ENCODE results near the gene RAD51C.
"Not testable (repeated sequence)": the region's sequence is repeated elsewhere in the genome, so short reads cannot be mapped to it uniquely, and the experiment has no call there.

The RAD51C gene

GRCh38 chr17:58747674-58748073, 55.3 kb downstream of the RAD51C start:
- DNase-seq: no peak

DNA sequence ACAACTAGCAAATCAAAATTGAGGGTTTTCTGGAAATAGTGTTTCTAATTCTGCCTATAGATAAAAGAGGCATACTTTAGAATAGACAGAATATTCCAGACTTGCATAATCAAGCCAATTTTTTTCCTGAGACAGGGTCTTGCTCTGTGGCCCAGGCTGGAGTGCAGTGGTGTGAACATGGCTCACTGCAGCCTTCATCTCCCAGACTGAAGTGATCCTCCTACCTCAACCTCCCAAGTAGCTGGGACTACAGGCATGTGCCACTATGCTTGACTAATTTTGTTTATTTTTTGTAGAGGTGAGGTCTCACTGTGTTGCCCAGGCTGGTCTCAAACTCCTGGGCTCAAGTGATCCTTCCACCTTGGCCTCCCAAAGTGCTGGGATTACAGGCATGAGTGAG, 57.2 kb downstream of the RAD51C start:
- DNase-seq: not testable (repeated sequence)

DNA sequence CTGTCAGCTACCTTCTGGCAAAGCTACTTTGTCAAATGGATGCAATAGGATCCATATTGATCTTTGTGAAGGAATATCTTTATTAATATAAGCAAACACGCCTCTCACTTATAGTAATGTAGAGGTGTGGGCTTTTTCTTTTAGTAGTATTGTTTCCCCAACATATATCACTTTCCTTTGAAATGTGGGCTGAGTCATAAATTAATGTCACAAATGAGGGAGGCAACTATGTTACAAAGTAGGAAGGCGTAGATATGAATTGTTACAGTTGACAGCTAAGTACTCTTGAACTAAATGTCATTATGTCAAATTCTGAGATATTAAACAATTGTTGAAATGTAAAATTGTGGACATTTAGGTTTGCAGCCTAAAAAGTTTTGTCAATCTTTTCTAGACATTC, 60.6 kb downstream of the RAD51C start:
- no peak for DNase-seq

- no peak for DNase-seq
These were observed 62.8 kb downstream of the RAD51C start for GRCh38 chr17:58755269-58755576.

- DNase-seq: peak; percentile 13
These were observed 63.3 kb downstream of the RAD51C start, which contains the start of gene PPM1E for GRCh38 chr17:58755577-58756245. PPM1E (plus strand) TSS chr17:58755854.

- no peak for DNase-seq
These were observed 64.1 kb downstream of the RAD51C start for GRCh38 chr17:58756246-58757161.

DNA sequence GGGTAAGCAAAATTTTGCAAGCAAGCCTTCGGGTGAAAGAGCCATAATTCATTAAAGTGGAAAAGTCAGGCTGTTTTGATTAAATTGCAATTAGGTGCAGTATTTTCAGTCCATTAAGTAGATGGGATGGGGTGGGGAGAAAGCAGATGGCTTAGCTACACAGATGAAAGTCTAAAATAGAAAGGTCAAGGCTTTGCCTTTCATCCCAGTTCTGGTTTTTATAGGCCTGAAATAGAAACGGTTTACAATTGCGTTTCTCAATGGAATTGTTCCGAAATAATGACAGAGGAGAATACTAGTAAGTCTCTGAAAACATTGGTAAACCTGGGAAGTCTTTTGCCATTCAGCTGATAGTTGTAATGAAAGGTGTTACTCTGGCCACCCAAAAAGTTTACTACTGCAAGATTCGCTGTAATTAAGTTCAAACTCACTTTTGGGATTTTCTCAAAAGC, 64.8 kb downstream of the RAD51C start:
- no peak for DNase-seq

- DNase-seq: no peak
These were observed 66.5 kb downstream of the RAD51C start for GRCh38 chr17:58758890-58759289.

DNA sequence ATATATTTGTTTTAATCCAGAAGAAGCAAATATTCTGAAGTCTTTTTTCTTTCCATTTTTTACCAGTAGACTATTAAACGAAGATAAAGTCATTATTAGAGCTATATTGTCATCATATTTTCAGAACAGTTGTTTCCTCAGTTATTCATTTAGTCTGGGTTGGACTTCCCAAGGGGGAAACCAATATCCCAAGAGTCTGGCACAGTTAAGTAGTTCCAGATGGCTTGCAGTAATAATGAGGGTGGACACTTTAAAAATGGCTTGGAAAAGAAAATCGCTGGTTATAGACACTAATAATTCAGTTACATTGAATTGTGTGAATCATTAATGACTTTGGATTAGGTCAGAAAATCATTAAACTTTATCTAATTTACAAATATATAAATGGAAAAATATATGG, 67.1 kb downstream of the RAD51C start:
- no peak for DNase-seq

- DNase-seq: no peak
These were observed 67.8 kb downstream of the RAD51C start for GRCh38 chr17:58760248-58760647.

DNA sequence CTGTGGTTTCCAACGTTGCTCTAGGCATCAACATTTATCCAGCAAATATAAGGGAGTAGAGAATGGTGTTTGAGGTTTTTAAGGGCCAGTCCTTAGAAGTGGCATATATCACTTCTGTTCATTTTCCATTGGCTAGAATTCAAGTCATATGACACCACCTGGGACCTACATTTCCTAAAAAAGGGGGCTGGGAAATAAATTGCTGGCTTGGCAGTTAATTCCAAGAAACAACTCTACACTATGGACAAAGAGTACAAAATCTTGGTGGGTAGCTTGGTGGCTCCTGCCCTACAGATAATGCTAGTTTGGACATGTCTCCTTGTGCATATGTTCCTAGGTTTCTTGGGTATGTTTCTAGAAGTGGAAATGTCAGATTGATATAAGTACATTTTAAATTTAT, 70.9 kb downstream of the RAD51C start:
- no peak for DNase-seq

DNA sequence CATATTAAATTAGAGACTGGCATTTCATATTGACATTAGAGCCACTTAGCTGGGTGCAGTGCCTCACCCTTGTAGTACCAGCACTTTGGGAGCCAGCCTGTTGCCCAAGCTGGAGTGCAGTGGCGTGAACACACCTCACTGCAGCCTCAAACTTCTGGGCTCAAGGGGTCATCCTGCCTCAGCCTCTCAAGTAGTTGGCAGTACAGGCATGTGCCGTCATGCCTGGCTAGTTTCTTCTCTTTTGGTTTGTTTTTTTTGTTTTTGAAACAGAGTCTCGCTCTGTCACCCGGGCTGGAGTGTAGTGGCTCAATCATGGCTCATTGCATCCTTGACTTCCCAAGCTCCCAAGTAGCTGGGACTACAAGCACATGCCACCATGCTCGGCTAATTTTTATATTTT, 72.0 kb downstream of the RAD51C start:
- no peak for DNase-seq

DNA sequence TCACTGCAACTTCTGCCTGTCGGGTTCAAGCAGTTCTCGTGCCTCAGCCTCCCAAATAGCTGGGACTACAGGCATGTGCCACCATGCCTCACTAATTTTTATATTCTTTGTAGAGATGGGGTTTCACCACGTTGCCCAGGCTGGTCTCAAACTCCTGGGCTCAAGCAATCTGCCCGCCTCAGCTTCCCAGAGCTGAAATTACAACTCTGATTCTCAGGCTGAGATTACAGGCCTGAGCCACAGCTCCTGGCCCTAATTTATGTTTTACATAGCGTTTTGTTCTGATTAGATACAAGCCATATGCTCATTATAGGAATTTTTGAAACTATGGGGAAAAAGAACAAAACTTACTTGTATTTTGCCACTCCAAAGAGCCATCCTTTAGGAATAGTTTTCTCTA, 86.1 kb downstream of the RAD51C start:
- not testable (repeated sequence) for DNase-seq

GRCh38 chr17:58779446-58779845, 87.0 kb downstream of the RAD51C start:
- DNase-seq: no peak

- DNase-seq: no peak
These were observed 91.0 kb downstream of the RAD51C start for GRCh38 chr17:58783380-58783779.

DNA sequence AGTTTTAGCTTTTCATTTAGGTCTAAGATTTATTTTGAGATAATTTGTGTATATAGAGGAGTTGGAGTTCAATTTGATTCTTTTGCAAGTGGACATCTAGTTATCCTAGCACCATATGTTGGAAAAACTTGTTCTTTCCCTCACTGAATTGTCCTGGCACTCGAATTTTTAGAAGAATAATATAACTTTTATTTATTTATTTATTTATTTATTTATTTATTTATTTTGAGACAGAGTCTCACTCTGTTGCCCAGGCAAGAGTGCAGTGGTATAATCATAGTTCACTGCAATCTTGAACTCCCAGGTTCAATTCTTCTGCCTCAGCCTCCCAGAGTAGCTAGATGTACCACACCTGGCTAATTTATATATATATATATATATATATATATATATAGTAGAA, 92.7 kb downstream of the RAD51C start:
- no peak for DNase-seq

All from activated CD4-positive, alpha-beta T cell treated with anti-CD3 and anti-CD28 coated beads for 1 hour (primary cell).